Measurements from ENCODE around the gene MAG.

Gene MAG

DNA sequence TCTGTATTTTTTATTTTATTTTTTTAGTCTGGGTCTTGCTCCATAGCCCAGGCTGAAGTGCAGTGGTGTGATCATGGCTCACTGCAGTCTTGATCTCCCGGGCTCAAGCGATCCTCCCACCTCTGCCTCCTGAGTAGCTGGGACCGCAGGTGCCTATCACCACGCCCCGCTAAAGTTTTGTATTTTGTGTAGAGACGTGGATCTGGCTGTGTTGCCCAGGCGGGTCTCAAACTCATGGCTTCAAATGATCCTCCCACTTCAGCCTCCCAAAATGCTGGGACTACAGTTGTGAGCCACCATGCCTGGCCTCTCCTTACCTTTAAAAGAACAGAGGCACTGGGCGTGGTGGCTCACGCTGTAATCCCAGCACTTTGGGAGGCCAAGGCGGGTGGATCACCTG is 4.2 kb upstream of the MAG start:
- no peak overlapping the region for H3K4me3 ChIP-seq (ENCODE audit: low read length)
- 0 out of 2 replicates have a peak, but pooled peaks cover 4% of the 10 kb centered on the region for H3K4me1 ChIP-seq (ENCODE audit: low read length)
- H2AFZ ChIP-seq (ENCODE audit: low read depth, low read length), result no peak overlapping the region
- H3K27ac ChIP-seq (ENCODE audit: low read length), result no peak overlapping the region
- peaks cover 38% of the 10 kb centered on the region for H3K27me3 ChIP-seq (ENCODE audit: low read depth, low read length)
- H3K36me3 ChIP-seq (replicated peaks; ENCODE audit: low read depth, low read length), result no peaks in the 10 kb centered on the region
- no peak for TF ChIP-seq EZH2phosphoT487 (IDR thresholded peaks at IDR 0.05; ENCODE audit: low read depth)
- TF ChIP-seq, protein P1, sequence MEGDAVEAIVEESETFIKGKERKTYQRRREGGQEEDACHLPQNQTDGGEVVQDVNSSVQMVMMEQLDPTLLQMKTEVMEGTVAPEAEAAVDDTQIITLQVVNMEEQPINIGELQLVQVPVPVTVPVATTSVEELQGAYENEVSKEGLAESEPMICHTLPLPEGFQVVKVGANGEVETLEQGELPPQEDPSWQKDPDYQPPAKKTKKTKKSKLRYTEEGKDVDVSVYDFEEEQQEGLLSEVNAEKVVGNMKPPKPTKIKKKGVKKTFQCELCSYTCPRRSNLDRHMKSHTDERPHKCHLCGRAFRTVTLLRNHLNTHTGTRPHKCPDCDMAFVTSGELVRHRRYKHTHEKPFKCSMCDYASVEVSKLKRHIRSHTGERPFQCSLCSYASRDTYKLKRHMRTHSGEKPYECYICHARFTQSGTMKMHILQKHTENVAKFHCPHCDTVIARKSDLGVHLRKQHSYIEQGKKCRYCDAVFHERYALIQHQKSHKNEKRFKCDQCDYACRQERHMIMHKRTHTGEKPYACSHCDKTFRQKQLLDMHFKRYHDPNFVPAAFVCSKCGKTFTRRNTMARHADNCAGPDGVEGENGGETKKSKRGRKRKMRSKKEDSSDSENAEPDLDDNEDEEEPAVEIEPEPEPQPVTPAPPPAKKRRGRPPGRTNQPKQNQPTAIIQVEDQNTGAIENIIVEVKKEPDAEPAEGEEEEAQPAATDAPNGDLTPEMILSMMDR (IDR thresholded peaks at IDR 0.05; ENCODE audit: low read depth, low read length), result no peak
- no peak overlapping the region for H3K4me2 ChIP-seq (ENCODE audit: low read length)
- no peaks in the 10 kb centered on the region for H3K79me2 ChIP-seq (ENCODE audit: low read length)
- H3K9me3 ChIP-seq (ENCODE audit: insufficient read depth, low read length), result no peaks in the 10 kb centered on the region
- no peak overlapping the region for H3K9ac ChIP-seq (ENCODE audit: low read length)
- H4K20me1 ChIP-seq (ENCODE audit: insufficient read depth, low read length), result no peaks in the 10 kb centered on the region

DNA sequence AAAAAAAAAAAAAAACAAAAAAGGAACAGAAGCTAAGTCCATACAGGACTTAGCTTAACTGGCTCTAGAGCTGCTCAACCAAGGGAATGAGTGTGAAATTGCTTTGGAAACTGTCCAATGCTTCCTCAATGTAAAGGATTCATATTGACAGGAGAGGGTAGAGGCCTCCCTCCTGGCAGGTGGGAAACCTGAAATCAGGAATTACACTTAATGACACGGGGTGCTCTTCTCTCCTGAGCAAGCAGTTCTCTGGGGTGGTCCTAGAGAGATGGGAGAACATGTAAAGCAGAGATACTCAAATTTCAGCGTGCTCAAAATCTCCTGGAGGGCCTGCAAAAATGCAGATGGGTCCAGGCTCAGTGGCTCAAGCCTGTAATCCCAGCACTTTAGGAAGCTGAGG is 3.6 kb upstream of the MAG start:
- Histone ChIP-seq H3K4me1 (ENCODE audit: low read length) (0 out of 2 replicates have a peak, but pooled peaks cover 4% of the 10 kb centered on the region), H3K36me3 (replicated peaks; ENCODE audit: low read depth, low read length) (no peaks in the 10 kb centered on the region), H3K4me3 (ENCODE audit: low read length) (no peak overlapping the region), H2AFZ (ENCODE audit: low read depth, low read length) (no peak overlapping the region), H3K9me3 (ENCODE audit: insufficient read depth, low read length) (no peaks in the 10 kb centered on the region), H4K20me1 (ENCODE audit: insufficient read depth, low read length) (no peaks in the 10 kb centered on the region), H3K9ac (ENCODE audit: low read length) (no peak overlapping the region), H3K27ac (ENCODE audit: low read length) (no peak overlapping the region), H3K4me2 (ENCODE audit: low read length) (no peak overlapping the region), H3K79me2 (ENCODE audit: low read length) (no peaks in the 10 kb centered on the region), H3K27me3 (ENCODE audit: low read depth, low read length) (peaks cover 39% of the 10 kb centered on the region)
- TF ChIP-seq, protein P1 (IDR thresholded peaks at IDR 0.05; ENCODE audit: low read depth, low read length), result no peak
- TF ChIP-seq EZH2phosphoT487 (IDR thresholded peaks at IDR 0.05; ENCODE audit: low read depth), result no peak

DNA sequence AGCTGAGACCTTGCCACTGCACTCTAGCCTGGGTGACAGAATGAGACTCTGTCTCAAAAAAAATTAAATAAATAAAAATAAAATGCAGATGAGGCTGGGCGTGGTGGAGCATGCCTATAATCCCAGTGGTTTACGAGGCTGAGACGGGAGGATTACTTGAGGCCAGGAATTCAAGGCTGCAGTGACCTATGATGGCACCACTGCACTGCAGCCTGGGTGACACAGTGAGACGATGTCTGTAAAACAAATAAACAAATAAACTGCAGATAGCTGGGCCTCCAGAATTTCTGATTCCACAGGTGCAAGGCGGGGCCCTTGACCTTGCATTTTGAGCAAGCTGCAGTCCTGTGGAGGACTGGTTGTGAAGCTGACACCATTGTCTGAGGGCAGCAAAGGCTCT is 3.1 kb upstream of the MAG start:
- Histone ChIP-seq H3K27me3 (ENCODE audit: low read depth, low read length) (peaks cover 41% of the 10 kb centered on the region), H3K9ac (ENCODE audit: low read length) (no peak overlapping the region), H3K4me1 (ENCODE audit: low read length) (0 out of 2 replicates have a peak, but pooled peaks cover 4% of the 10 kb centered on the region), H3K9me3 (ENCODE audit: insufficient read depth, low read length) (no peaks in the 10 kb centered on the region), H3K4me2 (ENCODE audit: low read length) (no peak overlapping the region), H2AFZ (ENCODE audit: low read depth, low read length) (no peak overlapping the region), H3K4me3 (ENCODE audit: low read length) (no peak overlapping the region), H3K36me3 (replicated peaks; ENCODE audit: low read depth, low read length) (no peaks in the 10 kb centered on the region), H3K27ac (ENCODE audit: low read length) (no peak overlapping the region), H3K79me2 (ENCODE audit: low read length) (no peaks in the 10 kb centered on the region), H4K20me1 (ENCODE audit: insufficient read depth, low read length) (no peaks in the 10 kb centered on the region)
- TF ChIP-seq EZH2phosphoT487 (IDR thresholded peaks at IDR 0.05; ENCODE audit: low read depth), result no peak
- TF ChIP-seq, protein P1 (IDR thresholded peaks at IDR 0.05; ENCODE audit: low read depth, low read length), result no peak

DNA sequence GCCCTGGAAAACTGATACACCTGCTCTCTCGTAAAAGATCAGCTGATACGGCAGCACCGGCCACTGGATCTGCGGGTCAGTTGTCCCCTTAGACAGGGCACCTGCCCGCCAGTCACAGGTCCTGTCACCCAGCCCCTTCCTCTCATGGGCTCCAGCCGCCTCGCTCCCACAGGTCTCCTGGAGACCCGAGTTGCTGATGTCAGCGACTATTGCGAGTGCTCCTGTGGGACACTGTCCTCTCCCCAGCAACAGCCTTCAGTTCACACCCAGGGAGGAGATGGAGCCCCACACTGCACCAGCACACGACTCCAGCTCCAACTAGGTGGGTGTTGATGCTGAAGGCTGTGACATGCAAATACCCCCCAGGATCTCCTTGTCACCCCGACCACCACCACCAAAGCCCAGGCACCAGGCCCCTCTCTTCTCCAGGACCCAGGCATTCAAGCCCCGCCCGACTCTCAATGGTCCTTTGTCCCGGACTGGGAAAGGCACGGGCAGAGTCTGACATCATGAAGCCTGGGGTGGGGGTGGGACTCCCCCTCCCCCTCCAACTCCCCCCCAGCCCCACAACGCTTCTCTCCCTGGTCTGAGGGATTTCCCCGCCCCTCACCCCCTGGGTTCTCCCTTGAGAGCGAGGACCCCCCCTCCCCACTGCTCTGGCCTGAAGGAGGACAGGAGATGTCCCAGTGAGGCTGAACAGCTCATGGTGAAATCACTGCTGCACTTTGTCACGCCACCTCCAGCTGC is 1.4 kb upstream of the MAG start:
- Histone ChIP-seq H3K36me3 (replicated peaks; ENCODE audit: low read depth, low read length) (no peaks in the 10 kb centered on the region), H2AFZ (ENCODE audit: low read depth, low read length) (no peak overlapping the region), H3K9ac (ENCODE audit: low read length) (no peak overlapping the region), H3K79me2 (ENCODE audit: low read length) (no peaks in the 10 kb centered on the region), H3K27me3 (ENCODE audit: low read depth, low read length) (peaks cover 41% of the 10 kb centered on the region), H3K4me1 (ENCODE audit: low read length) (0 out of 2 replicates have a peak, but pooled peaks cover 4% of the 10 kb centered on the region), H3K4me3 (ENCODE audit: low read length) (no peak overlapping the region), H3K27ac (ENCODE audit: low read length) (no peak overlapping the region), H4K20me1 (ENCODE audit: insufficient read depth, low read length) (no peaks in the 10 kb centered on the region), H3K9me3 (ENCODE audit: insufficient read depth, low read length) (no peaks in the 10 kb centered on the region), H3K4me2 (ENCODE audit: low read length) (no peak overlapping the region)
- TF ChIP-seq, protein P1 (IDR thresholded peaks at IDR 0.05; ENCODE audit: low read depth, low read length), result no peak
- no peak for TF ChIP-seq EZH2phosphoT487 (IDR thresholded peaks at IDR 0.05; ENCODE audit: low read depth)

Measured in OCI-LY3 (cell line).